DND-41 (cell line): ENCODE data around the gene CDK12.

ENCODE experiments used
- EZH2 ChIP-seq: IDR thresholded peaks from 3 replicates; pipeline ENCODE4 v1.6.1; 2012; ENCODE audit warnings: borderline replicate concordance, low read depth, mild to moderate bottlenecking, moderate library complexity, low read length, inconsistent platforms; ENCODE audit not compliant: severe bottlenecking
- TF ChIP-seq, protein P1 (sequence below): IDR thresholded peaks from 2 replicates; pipeline ENCODE4 v1.5.1; 2012; ENCODE audit warnings: borderline replicate concordance, low read length, moderate library complexity, mild to moderate bottlenecking; ENCODE audit not compliant: poor library complexity, severe bottlenecking; ENCODE audit errors: extremely low read depth

DNA sequence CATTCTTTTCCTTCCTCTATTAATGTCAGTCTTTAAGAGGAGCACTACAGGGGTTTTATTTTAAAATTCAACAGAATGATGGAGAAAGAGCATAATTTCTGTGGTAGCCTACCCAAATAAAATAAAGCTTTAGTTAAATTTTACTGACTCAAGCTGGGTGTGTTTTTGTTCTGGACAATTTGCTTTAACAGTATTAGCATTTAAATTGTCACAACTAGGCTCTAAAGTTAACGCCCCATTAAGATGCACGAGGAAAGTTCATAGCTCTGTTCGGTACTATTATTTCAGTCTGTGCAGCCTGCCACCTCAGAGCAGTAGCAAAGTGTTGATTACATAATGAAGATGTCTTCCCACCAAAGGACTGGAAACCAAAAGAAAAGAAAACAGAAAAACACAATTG, 52.0 kb downstream of the CDK12 start:
- TF ChIP-seq, protein P1, sequence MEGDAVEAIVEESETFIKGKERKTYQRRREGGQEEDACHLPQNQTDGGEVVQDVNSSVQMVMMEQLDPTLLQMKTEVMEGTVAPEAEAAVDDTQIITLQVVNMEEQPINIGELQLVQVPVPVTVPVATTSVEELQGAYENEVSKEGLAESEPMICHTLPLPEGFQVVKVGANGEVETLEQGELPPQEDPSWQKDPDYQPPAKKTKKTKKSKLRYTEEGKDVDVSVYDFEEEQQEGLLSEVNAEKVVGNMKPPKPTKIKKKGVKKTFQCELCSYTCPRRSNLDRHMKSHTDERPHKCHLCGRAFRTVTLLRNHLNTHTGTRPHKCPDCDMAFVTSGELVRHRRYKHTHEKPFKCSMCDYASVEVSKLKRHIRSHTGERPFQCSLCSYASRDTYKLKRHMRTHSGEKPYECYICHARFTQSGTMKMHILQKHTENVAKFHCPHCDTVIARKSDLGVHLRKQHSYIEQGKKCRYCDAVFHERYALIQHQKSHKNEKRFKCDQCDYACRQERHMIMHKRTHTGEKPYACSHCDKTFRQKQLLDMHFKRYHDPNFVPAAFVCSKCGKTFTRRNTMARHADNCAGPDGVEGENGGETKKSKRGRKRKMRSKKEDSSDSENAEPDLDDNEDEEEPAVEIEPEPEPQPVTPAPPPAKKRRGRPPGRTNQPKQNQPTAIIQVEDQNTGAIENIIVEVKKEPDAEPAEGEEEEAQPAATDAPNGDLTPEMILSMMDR, result no peak
- no peak for TF ChIP-seq EZH2
